ENCODE data around the gene IRF2.

IRF2 gene

DNA sequence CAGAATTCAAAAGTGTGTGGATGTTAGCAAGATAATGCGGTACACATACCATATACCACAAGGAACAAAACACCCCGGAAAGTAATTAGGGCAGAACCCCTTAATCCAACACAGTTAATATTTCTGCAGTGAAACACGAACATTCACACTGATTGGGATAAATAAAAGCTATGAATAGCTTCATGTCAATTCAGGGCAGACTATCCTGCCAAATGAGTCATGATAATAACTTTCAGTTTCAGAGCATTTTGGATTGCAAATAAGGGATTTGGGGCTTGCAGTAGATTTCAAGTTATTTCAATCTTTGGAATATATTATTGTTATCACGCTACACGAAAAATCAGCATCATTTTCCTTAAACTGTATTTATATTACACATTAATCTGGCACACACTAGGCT lies 24.3 kb downstream of the IRF2 start:
- no peak for DNase-seq

- no peak for DNase-seq
Measured at GRCh38 chr4:184448821-184449220, 25.5 kb downstream of the IRF2 start.

GRCh38 chr4:184448141-184448540 lies 26.2 kb downstream of the IRF2 start:
- DNase-seq = no peak

GRCh38 chr4:184447664-184448063 lies 26.7 kb downstream of the IRF2 start:
- no peak for DNase-seq

DNA sequence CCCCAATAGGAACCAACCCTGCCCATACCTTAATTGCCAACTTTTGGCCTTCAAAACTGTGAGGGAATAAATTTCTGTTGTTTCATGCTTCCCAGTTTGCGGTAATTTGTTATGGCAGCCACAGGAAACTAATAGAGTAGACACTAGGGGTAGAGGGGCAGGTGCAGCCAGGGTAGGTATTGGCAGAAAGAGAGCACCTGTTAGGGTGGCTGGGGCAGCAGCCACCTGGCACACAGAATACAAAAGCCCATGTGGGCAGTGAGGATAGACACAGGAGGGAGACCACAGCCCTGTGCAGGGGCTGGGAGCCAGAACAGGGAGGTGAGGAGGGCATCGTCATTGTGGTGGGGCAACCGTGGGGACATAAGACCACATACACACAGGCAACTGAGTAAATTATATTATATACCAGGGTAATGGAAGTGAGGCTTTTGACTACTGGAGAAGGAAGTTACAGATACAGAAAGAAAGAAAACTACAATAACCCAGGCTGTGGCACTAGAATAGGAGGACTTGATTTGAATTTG lies 28.2 kb downstream of the IRF2 start:
- DNase-seq = no peak

GRCh38 chr4:184444953-184445309 lies 29.4 kb downstream of the IRF2 start:
- DNase-seq = no peak

DNA sequence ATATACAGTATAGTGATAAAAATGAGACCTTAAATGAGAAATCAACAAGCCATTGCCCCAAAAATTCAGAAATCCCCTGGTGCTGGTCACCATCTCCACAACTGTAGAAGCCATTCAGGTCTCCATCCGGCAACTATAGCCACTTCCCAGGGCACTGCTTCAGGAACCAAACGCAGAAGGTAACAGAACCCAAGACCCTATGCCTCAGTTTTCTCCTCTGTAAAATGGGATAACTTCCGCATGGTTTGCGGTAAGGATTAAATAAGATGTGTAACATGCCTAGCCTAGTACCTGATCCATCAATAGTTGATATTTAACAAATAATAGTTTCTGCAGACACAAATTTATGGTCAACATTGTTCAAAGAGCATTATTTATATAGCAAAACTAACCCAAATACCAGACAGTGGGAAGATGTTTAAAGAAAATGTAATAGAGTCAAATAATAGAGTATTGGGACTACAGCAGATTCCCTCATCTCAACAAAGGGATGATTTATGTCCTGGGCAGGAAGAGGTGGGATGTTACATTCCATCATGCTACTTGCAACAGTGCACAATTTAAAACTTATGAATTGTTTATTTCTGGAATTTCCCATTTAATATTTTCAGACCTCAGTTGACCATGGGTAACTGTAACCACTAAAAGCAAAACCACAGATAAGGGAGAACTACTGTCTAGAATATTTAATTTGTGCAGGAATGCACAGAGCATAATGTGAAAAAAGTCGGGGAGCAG lies 30.0 kb downstream of the IRF2 start:
- no peak for DNase-seq

GRCh38 chr4:184443318-184443717 lies 31.0 kb downstream of the IRF2 start:
- DNase-seq = no peak

DNA sequence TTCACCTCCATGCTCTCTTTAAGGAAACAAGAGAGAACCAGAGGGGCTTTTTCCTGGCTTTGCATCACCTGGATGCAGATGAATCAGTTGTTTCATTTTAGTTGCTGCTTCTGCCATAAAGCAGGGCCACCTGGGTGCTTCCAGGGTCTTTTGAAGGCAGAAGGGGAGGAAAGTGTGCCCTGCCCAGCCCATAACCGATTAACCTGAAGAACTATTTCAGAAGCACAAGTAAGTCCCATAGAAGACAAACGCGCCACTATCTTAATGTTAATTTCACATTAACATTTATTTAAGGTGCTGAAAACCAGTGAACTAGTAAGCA lies 32.1 kb downstream of the IRF2 start:
- no peak for DNase-seq

DNA sequence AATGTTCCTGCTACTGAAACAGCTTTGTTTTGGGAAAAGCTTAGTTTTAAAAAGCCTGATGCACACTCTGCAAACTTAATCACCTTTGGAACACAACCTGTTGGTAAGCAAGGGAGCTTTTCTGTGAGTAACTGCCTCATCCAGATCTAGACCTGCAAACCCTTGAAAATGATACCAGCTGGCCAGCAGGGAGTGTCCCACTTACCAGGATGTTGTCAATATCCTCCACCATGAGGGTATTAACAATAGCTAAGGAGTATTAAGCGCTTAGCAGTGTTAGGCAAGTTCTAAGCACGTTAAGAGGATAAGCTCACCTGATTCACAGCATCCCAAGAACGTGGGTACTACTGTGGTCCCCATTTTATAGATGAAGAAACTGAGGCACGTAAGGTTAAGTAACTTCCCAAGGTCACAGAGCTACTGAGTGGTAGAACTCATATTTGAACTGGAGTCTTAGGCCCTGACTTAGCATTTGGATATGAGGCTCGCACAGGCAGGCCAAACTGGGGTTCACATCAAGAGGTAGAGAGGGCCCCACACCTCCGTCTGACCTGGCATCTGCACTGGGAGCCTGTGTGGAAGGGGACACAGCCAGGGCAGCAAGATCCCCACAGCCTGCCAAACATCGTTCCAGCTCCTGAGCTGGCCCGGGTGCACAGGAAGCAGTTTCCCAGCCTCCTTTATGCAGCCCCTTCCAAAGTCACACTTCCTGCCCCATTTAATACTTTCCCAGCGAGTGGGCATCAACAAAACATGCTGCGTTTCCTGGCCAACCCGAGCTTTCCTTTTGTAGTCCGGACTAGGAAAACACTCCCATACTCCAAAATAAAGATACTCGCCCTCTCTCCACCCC lies 32.7 kb downstream of the IRF2 start:
- no peak for DNase-seq

DNA sequence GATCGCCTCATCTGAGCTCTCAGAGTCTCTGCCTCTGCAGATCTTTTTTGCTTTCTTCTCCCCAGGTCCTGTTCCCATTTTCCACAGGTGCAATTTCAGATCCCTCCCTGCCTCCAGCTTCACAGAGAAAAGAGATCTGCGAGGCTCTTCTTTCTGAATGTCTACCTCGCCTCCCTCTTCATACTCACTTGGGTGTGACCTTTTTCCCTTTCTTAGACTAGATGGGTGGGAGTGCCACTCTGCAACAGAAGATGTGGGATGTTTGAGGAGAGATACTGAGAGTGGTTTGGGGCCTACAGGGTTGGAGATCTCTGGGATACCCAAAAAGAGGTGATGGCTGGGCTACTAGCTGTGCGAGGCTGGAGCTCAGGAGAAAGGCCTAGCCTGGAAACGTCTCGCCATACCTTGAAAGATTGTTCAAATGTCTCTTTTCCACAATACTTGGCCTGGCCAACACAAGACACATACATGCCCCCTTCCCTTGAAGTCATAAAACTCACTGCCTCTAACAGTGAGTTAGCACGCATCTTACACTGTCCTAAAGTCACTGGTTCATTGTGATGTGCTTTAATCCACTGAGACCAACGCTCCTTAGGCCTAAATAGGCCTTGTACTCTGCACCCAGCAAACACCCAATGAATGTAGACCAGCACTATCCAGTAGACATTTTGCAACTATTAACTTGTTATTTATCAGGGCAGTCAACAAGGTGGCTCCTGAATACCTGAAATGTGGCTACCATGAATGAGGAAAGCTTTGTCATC lies 33.6 kb downstream of the IRF2 start:
- DNase-seq = no peak

- DNase-seq = no peak
Measured at GRCh38 chr4:184439856-184440594, 34.3 kb downstream of the IRF2 start.

- DNase-seq = no peak
Measured at GRCh38 chr4:184439386-184439785, 35.0 kb downstream of the IRF2 start.

GRCh38 chr4:184438375-184438774 lies 36.0 kb downstream of the IRF2 start:
- no peak for DNase-seq

DNA sequence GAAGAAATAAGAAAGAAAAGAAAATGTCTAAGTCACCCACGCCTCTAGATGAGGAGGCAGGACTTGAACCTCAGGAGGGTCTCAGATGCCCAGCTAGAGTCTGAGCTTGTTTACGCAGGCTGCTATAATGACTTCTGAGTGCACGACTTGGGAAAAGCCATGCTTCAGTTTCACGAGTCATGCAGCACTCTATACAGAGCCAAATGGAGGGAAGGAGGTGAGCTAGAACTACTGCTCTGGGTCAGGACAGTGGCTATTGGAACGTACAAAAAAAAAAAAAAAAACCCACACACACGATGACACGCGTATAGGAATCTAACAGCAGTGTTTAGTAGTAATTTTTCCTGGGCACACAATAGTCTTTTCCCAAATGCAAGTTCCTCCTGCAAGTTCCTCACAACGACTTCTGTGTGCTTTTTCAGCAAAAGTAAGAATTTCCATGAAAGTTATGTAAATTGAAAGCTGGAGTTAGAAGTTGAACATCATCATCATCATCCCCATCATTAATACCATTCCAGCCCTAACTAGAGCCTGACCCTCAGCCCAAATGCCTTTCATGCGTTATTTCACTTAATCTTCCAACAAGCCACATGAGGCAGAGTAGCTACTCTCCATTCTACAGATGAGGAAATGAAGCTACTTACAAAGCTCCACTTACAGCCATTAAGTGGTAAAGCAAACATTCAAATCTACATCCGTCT lies 36.6 kb downstream of the IRF2 start:
- DNase-seq = no peak

- no peak for DNase-seq
Measured at GRCh38 chr4:184434501-184435066, 39.8 kb downstream of the IRF2 start.

DNA sequence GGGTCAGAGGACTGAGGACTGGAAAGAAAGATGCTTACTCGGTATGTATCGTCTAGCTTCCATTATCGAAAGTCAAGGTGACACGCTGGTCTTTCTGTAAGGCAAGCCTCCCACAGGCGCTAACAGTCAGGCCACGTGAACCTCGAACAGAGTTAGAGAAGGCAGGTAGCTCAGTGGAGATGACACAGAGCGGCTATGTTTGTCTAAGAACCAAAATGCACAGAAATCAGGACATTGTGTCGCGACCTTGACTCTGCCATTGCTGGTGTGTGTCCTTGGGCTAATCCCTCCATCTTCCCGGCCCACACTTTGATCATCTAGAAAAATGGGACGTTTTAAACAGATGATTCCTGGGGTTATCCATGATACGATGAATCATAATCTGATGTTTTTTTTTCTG lies 40.3 kb downstream of the IRF2 start:
- no peak for DNase-seq

- DNase-seq = no peak
Measured at GRCh38 chr4:184433258-184433892, 41.0 kb downstream of the IRF2 start.

DNA sequence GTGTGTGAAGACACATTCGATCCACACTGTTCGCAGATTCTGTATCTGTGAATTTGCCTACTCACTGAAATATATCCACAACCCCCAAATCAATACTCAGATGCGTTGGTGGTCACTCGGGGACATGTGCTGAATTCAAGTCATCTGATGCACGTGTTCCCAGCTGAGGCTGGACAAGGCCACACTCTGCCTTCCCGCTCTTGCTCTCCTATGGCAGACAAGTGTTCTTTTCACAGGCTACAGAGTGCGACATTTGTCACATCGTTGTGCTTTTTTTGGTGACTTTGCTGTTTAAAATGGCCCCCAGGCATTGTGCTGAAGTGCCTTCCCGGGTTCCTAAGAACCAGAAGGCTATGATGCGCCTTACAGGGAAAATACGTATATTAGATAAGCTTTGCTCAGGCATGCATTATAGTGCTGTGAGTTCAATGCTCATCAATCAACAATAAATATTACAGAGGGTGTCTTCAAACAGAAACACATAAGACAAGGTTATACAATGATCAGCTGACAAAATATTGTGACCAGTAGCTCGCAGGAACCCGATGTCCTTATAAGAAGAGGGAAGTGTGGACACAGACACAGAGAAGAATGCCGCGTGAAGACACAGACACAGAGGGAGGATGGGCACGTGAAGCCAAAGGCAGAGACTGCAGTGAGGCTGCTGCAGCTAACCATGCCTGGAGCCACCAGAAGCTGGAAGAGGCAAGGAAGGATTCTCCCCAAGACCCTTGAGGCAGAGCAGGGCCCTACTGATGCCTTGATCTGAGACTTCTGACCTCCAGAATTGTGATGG lies 42.0 kb downstream of the IRF2 start:
- DNase-seq = no peak

DNA sequence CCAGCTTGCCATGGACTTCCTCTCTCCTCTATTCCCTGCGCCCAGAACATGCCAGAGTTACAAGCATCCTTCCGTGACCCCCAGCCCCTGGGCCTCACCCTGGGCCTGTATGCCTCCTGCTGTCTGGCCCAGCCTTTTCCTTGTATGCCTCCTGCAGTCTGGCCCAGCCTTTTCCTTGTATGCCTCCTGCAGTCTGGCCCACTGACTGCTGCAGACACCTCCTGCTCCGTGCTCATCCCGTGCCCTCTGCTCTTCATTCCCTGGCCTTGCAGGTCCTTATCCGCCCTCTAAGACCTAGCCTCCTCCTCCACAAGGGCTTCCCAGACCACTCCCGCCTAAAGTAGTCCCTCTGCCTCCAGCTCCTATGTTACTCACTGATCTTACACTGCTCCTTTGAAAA lies 44.2 kb downstream of the IRF2 start:
- no peak for DNase-seq

DNA sequence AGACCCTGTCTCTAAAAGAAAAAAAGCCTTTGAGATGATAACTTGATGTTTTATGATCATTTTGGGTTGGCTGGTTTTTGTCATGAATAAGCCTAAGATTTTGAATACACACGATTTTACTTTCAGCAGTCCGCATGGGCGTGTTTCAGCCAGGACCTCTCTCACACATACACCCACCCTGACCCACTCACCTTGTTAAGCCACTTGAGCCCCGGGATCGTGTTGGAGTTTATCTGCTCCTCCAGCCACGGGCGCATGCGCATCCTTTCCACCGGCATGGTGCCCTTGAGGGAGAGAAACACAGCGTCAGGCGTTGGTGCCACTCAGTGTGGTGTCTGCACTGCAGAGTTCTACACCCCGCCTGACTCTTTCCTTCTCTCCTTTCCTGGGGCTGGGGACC lies 45.6 kb downstream of the IRF2 start:
- no peak for DNase-seq
